K562 (cell line): ENCODE measurements around the gene EML3. TPM values are rescaled to one million over a fixed set of nuclear protein-coding genes. Genes with fewer than 3 reads are reported as not detected.
A peak's percentile ranks its signal among the peaks of the same experiment; 100 is the strongest.

Experiments
- EZH2 ChIP-seq: IDR thresholded peaks from 2 replicates; pipeline ENCODE4 v1.6.1; 2012; ENCODE audit warnings: low read depth, mild to moderate bottlenecking, inconsistent platforms, low read length, borderline replicate concordance
- GABPA ChIP-seq: fragments of 200-800 bp; sonication (Bioruptor generic); conservative IDR thresholded peaks from 2 replicates; pipeline ENCODE4 v1.6.1; 2016; ENCODE audit warnings: low read depth, missing genetic modification characterization, missing compliant biosample characterization
- GATA2 ChIP-seq: sonication (generic); formaldehyde crosslinking; IDR thresholded peaks from 2 replicates; pipeline ENCODE4 v1.4.0; 2020; ENCODE audit warnings: mild to moderate bottlenecking, missing genetic modification reagents
- IRF2 ChIP-seq: sonication (generic); formaldehyde crosslinking; IDR thresholded peaks from 2 replicates; pipeline ENCODE4 v1.8.1; 2022; ENCODE audit warnings: mild to moderate bottlenecking, missing genetic modification reagents
- KLF1 ChIP-seq: fragments of 450-650 bp; IDR thresholded peaks from 2 replicates; pipeline ENCODE4 v1.6.1; 2016; ENCODE audit warnings: missing genetic modification characterization, missing compliant biosample characterization
- MAFG ChIP-seq: fragments of 450-650 bp; conservative IDR thresholded peaks from 2 replicates; pipeline ENCODE4 v1.6.1; 2016; ENCODE audit warnings: missing genetic modification characterization, missing compliant biosample characterization
- MYNN ChIP-seq, 2 experiments: sonication (generic); formaldehyde crosslinking in 1 of 2; IDR thresholded peaks; 2 replicates each; pipeline versions ENCODE4 v1.5.0 to v1.6.1; 2016 to 2020; ENCODE audit warnings: antibody characterized with exemption in 1 of 2, missing genetic modification reagents in 1 of 2
- NCOA2 ChIP-seq, 2 experiments: fragments of 450-650 bp; IDR thresholded peaks; 2 replicates each; pipeline ENCODE4 v1.6.1; 2018; ENCODE audit warnings: mild to moderate bottlenecking in 2 of 2, moderate library complexity in 1 of 2; ENCODE audit not compliant: partially characterized antibody in 2 of 2
- NCOR1 ChIP-seq: fragments of 450-650 bp; IDR thresholded peaks from 2 replicates; pipeline ENCODE4 v1.6.1; 2016; ENCODE audit warnings: mild to moderate bottlenecking, moderate library complexity
- NFRKB ChIP-seq: fragments of 450-650 bp; IDR thresholded peaks from 2 replicates; pipeline ENCODE4 v1.6.1; 2016; ENCODE audit warnings: low read depth
- NRF1 ChIP-seq, 2 experiments: fragments of 450-650 bp; IDR thresholded peaks in 1 of 2; conservative IDR thresholded peaks in 1 of 2; 2 replicates each; pipeline ENCODE4 v1.6.1; 2014; ENCODE audit warnings: mild to moderate bottlenecking in 2 of 2
- YY1 ChIP-seq, 3 experiments: IDR thresholded peaks; 2 replicates each; pipeline ENCODE4 v1.6.1; 2011; ENCODE audit warnings: low read length in 2 of 3, mild to moderate bottlenecking in 2 of 3, moderate library complexity in 2 of 3, borderline replicate concordance in 1 of 3, control low read depth in 1 of 3, low read depth in 1 of 3; ENCODE audit not compliant: insufficient read depth in 3 of 3, insufficient replicate concordance in 2 of 3, control insufficient read depth in 1 of 3, insufficient read length in 1 of 3; ENCODE audit errors: extremely low read depth in 1 of 3
- ZBTB1 ChIP-seq: sonication (generic); formaldehyde crosslinking; IDR thresholded peaks from 2 replicates; pipeline ENCODE4 v1.8.1; 2023; ENCODE audit warnings: missing genetic modification reagents, low read depth, mild to moderate bottlenecking, borderline replicate concordance
- ZC3H4 ChIP-seq: sonication (generic); formaldehyde crosslinking; IDR thresholded peaks from 2 replicates; pipeline ENCODE4 v1.9.0; 2021; ENCODE audit warnings: missing genetic modification reagents, borderline replicate concordance
- ZNF253 ChIP-seq: fragments of 250-450 bp; sonication (Bioruptor Pico); conservative IDR thresholded peaks from 2 replicates; pipeline ENCODE4 v1.6.1; 2021; ENCODE audit warnings: mild to moderate bottlenecking
- ZNF282 ChIP-seq: sonication (generic); formaldehyde crosslinking; IDR thresholded peaks from 2 replicates; pipeline ENCODE4 v1.8.1; 2023; ENCODE audit warnings: missing genetic modification reagents
- ZNF316 ChIP-seq: fragments of 450-650 bp; IDR thresholded peaks from 2 replicates; pipeline ENCODE4 v1.6.1; 2016
- ZNF41 ChIP-seq: fragments of 250-450 bp; sonication (Bioruptor Pico); conservative IDR thresholded peaks from 2 replicates; pipeline ENCODE4 v1.4.0; 2020; ENCODE audit warnings: mild to moderate bottlenecking
- ZNF77 ChIP-seq: fragments of 250-450 bp; sonication (Bioruptor Pico); IDR thresholded peaks from 2 replicates; pipeline ENCODE4 v1.5.0; 2020
- polyA plus RNA-seq, 8 experiments: library from polyadenylated mRNA; depleted of rRNA in 4 of 8; stranded (reverse) in 5 of 8; unstranded in 3 of 8; fragments of >200 nt; fragmentation: Nextera tagmentation in 2 of 8; fragmentation: Illumina TruSeq in 1 of 8; extraction: Ambion mirVana in 2 of 8; extraction: Trizol in 1 of 8; gene quantifications; 2 replicates each; pipeline versions ENCODE4 v1.2.1 to v1.2.3, GENCODE V29; 2011 to 2014; ENCODE audit warnings: inconsistent platforms in 1 of 8, missing spikeins in 1 of 8
- total RNA-seq, 7 experiments: library from RNA; depleted of rRNA in 6 of 7; stranded (reverse); fragments of >200 nt in 6 of 7; fragmentation: Illumina TruSeq in 2 of 7; extraction: Trizol in 2 of 7; gene quantifications; 2 replicates each; pipeline versions ENCODE4 v1.2.1 to v1.2.3, GENCODE V29; 2011 to 2021; ENCODE audit warnings: low replicate concordance in 1 of 7
- TF ChIP-seq, protein P1 (sequence below): fragments of 200-800 bp; sonication (Bioruptor generic); IDR thresholded peaks from 2 replicates; pipeline ENCODE4 v1.6.1; 2016; ENCODE audit warnings: missing genetic modification characterization, missing compliant biosample characterization
- TF ChIP-seq, protein P2 (sequence below): fragments of 250-450 bp; sonication (Bioruptor Pico); IDR thresholded peaks from 2 replicates; pipeline ENCODE4 v1.8.0; 2021; ENCODE audit warnings: moderate library complexity, mild to moderate bottlenecking, inconsistent platforms

Gene EML3
- total and polyA plus RNA-seq, 9 of the 15 experiments (the other 6 are each of a cell fraction or from before 2014, with no cell fraction given): 0.32 to 90.5 (median 26.4) TPM

- no peak for TF ChIP-seq MYNN (IDR thresholded peaks at IDR 0.05)
- no peak for TF ChIP-seq MYNN (CRISPR knock-in tag; IDR thresholded peaks at IDR 0.05)
- TF ChIP-seq ZC3H4 (CRISPR knock-in tag): no peak
- no peak for TF ChIP-seq NFRKB
- no peak for TF ChIP-seq MAFG (tag)
- TF ChIP-seq, protein P1, sequence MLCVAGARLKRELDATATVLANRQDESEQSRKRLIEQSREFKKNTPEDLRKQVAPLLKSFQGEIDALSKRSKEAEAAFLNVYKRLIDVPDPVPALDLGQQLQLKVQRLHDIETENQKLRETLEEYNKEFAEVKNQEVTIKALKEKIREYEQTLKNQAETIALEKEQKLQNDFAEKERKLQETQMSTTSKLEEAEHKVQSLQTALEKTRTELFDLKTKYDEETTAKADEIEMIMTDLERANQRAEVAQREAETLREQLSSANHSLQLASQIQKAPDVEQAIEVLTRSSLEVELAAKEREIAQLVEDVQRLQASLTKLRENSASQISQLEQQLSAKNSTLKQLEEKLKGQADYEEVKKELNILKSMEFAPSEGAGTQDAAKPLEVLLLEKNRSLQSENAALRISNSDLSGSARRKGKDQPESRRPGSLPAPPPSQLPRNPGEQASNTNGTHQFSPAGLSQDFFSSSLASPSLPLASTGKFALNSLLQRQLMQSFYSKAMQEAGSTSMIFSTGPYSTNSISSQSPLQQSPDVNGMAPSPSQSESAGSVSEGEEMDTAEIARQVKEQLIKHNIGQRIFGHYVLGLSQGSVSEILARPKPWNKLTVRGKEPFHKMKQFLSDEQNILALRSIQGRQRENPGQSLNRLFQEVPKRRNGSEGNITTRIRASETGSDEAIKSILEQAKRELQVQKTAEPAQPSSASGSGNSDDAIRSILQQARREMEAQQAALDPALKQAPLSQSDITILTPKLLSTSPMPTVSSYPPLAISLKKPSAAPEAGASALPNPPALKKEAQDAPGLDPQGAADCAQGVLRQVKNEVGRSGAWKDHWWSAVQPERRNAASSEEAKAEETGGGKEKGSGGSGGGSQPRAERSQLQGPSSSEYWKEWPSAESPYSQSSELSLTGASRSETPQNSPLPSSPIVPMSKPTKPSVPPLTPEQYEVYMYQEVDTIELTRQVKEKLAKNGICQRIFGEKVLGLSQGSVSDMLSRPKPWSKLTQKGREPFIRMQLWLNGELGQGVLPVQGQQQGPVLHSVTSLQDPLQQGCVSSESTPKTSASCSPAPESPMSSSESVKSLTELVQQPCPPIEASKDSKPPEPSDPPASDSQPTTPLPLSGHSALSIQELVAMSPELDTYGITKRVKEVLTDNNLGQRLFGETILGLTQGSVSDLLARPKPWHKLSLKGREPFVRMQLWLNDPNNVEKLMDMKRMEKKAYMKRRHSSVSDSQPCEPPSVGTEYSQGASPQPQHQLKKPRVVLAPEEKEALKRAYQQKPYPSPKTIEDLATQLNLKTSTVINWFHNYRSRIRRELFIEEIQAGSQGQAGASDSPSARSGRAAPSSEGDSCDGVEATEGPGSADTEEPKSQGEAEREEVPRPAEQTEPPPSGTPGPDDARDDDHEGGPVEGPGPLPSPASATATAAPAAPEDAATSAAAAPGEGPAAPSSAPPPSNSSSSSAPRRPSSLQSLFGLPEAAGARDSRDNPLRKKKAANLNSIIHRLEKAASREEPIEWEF (CRISPR knock-in tag): no peak
- TF ChIP-seq ZNF77 (CRISPR knock-in tag): no peak
- TF ChIP-seq IRF2 (CRISPR knock-in tag): no peak
- TF ChIP-seq NCOR1: peak; percentile 54
- no peak for TF ChIP-seq EZH2
- no peak for TF ChIP-seq NCOA2 (IDR thresholded peaks at IDR 0.05; ENCODE audit: partially characterized antibody in 2 of 2)
- TF ChIP-seq ZBTB1 (CRISPR knock-in tag): no peak
- TF ChIP-seq GABPA (tag): peak; percentile 72
- no peak for TF ChIP-seq GATA2
- TF ChIP-seq, protein P2, sequence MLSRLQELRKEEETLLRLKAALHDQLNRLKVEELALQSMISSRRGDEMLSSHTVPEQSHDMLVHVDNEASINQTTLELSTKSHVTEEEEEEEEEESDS (CRISPR knock-in tag): no peak
- TF ChIP-seq YY1 (IDR thresholded peaks at IDR 0.05; ENCODE audit: borderline replicate concordance in 1 of 3, control insufficient read depth in 1 of 3, extremely low read depth in 1 of 3, insufficient read depth in 3 of 3, insufficient read length in 1 of 3, insufficient replicate concordance in 2 of 3, low read depth in 1 of 3, low read length in 2 of 3): peak in 2 of 3 experiments; percentile 65 to 80
- no peak for TF ChIP-seq ZNF41 (CRISPR knock-in tag)
- no peak for TF ChIP-seq ZNF253
- TF ChIP-seq ZNF316: peak; percentile 26; the same call in 1 of the 2 replicates
- no peak for TF ChIP-seq NRF1 (conservative IDR thresholded peaks at IDR 0.05 in 1 of 2, IDR thresholded peaks at IDR 0.05 in 1 of 2)
- TF ChIP-seq KLF1 (tag): no peak
- no peak for TF ChIP-seq ZNF282 (CRISPR knock-in tag)
Observed at GRCh38 chr11:62612366-62613290, at the start of gene EML3, which contains the start of gene ROM1 (continued).
